Tibial nerve (tissue), 4 donors: ENCODE measurements around the gene ANKRD22.

ENCODE experiments used
- CTCF ChIP-seq, 5 experiments: fragments of 200-600 bp in 3 of 5; fragments of 450-650 bp in 2 of 5; sonication (generic) in 3 of 5; IDR thresholded peaks; one replicate each; pipeline ENCODE4 v1.5.1; 2016 to 2019; ENCODE audit warnings: antibody characterized with exemption in 5 of 5, mild to moderate bottlenecking in 3 of 5, moderate library complexity in 2 of 5
- EP300 ChIP-seq, 2 donors: sonication (generic); formaldehyde crosslinking; IDR thresholded peaks; one replicate each; pipeline ENCODE4 v1.6.1; 2017; ENCODE audit warnings: antibody characterized with exemption in 2 of 2, mild to moderate bottlenecking in 1 of 2
- POLR2A ChIP-seq, 2 donors: fragments of 450-650 bp; IDR thresholded peaks; one replicate each; pipeline ENCODE4 v1.6.1; 2017; ENCODE audit warnings: antibody characterized with exemption in 2 of 2, mild to moderate bottlenecking in 2 of 2, moderate library complexity in 2 of 2

GRCh38 chr10:88827671-88828070 is 24.0 kb downstream of the ANKRD22 start:
- TF ChIP-seq CTCF (IDR thresholded peaks at IDR 0.05), result no peak
- TF ChIP-seq POLR2A (IDR thresholded peaks at IDR 0.05), result no peak
- no peak for TF ChIP-seq EP300 (IDR thresholded peaks at IDR 0.05)
